WTC11 (cell line): ENCODE measurements around the gene UBE3C. TPM values are rescaled to one million over a fixed set of nuclear protein-coding genes. Genes with fewer than 3 reads are reported as not detected.

Experiments used
- ATAC-seq: fragments of 200-7000 bp; cut with Tn5 transposase; 2 replicates; pipeline ENCODE4 v1.10.0; 2021; ENCODE audit warnings: mild to moderate bottlenecking, moderate library complexity
- CTCF ChIA-PET: fragments of 300-600 bp; sonication (Branson Sonifier 250); formaldehyde crosslinking; loops from one replicate; lab custom pipeline; 2021; ENCODE audit warnings: antibody characterized with exemption; lab: Charles Lee
- POLR2A ChIA-PET: fragments of 350-600 bp; sonication (Branson Sonifier 250); formaldehyde crosslinking; loops from one replicate; lab custom pipeline; 2021; ENCODE audit warnings: antibody characterized with exemption; lab: Charles Lee
- DNase-seq: peaks from one replicate; pipeline ENCODE4 v3.0.0; 2021; ENCODE audit warnings: low spot score
- H3K27ac Mint-ChIP-seq: 2 replicates; pipeline ENCODE4 v1.8.0; 2021; ENCODE audit warnings: mixed read lengths
- H3K27me3 Mint-ChIP-seq: 2 replicates; pipeline ENCODE4 v1.8.0; 2021; ENCODE audit warnings: low read depth, mild to moderate bottlenecking, moderate library complexity, mixed read lengths
- H3K36me3 Mint-ChIP-seq: 2 replicates; pipeline ENCODE4 v1.8.0; 2021; ENCODE audit warnings: mixed read lengths
- H3K4me1 Mint-ChIP-seq: 2 replicates; pipeline ENCODE4 v1.8.0; 2022; ENCODE audit warnings: mixed read lengths
- H3K4me3 Mint-ChIP-seq: 2 replicates; pipeline ENCODE4 v1.8.0; 2021; ENCODE audit warnings: mild to moderate bottlenecking, moderate library complexity, mixed read lengths
- H3K9me3 Mint-ChIP-seq: 2 replicates; pipeline ENCODE4 v1.8.0; 2021; ENCODE audit warnings: mixed read lengths
- ARID4B ChIP-seq: sonication (generic); formaldehyde crosslinking; IDR thresholded peaks from 2 replicates; pipeline ENCODE4 v1.8.0; 2023; ENCODE audit warnings: missing genetic modification reagents, mild to moderate bottlenecking, borderline replicate concordance
- CREB1 ChIP-seq: sonication (generic); formaldehyde crosslinking; IDR thresholded peaks from 2 replicates; pipeline ENCODE4 v1.8.0; 2023; ENCODE audit warnings: mild to moderate bottlenecking, missing genetic modification reagents
- GABPB1 ChIP-seq: sonication (generic); formaldehyde crosslinking; IDR thresholded peaks from 2 replicates; pipeline ENCODE4 v1.8.1; 2023; ENCODE audit warnings: mild to moderate bottlenecking, missing genetic modification reagents
- IRF2 ChIP-seq: sonication (generic); formaldehyde crosslinking; IDR thresholded peaks from 2 replicates; pipeline ENCODE4 v1.8.0; 2022; ENCODE audit warnings: low read depth, missing genetic modification reagents, borderline replicate concordance
- JAZF1 ChIP-seq: fragments of 250-450 bp; sonication (Bioruptor Pico); IDR thresholded peaks from 2 replicates; pipeline ENCODE4 v1.9.0; 2021; ENCODE audit warnings: moderate library complexity, mild to moderate bottlenecking, inconsistent platforms
- MXD4 ChIP-seq: fragments of 250-450 bp; sonication (Bioruptor Pico); IDR thresholded peaks from 2 replicates; pipeline ENCODE4 v1.8.0; 2021; ENCODE audit warnings: mild to moderate bottlenecking, moderate library complexity, borderline replicate concordance
- MYBL2 ChIP-seq: sonication (generic); formaldehyde crosslinking; IDR thresholded peaks from 2 replicates; pipeline ENCODE4 v1.8.1; 2023; ENCODE audit warnings: mild to moderate bottlenecking, moderate library complexity, missing genetic modification reagents
- NR3C1 ChIP-seq: sonication (generic); formaldehyde crosslinking; conservative IDR thresholded peaks from 2 replicates; pipeline ENCODE4 v1.8.1; 2023; ENCODE audit warnings: low read depth, mild to moderate bottlenecking, missing genetic modification reagents
- PRDM15 ChIP-seq: sonication (generic); formaldehyde crosslinking; IDR thresholded peaks from 2 replicates; pipeline ENCODE4 v1.8.0; 2022; ENCODE audit warnings: missing genetic modification reagents
- SMAD3 ChIP-seq: sonication (generic); formaldehyde crosslinking; IDR thresholded peaks from 2 replicates; pipeline ENCODE4 v1.8.0; 2022; ENCODE audit warnings: missing genetic modification reagents, mild to moderate bottlenecking, borderline replicate concordance
- ZBTB21 ChIP-seq: sonication (generic); formaldehyde crosslinking; IDR thresholded peaks from 2 replicates; pipeline ENCODE4 v1.8.1; 2023; ENCODE audit warnings: mild to moderate bottlenecking, missing genetic modification reagents, borderline replicate concordance
- ZNF219 ChIP-seq: sonication (generic); formaldehyde crosslinking; IDR thresholded peaks from 2 replicates; pipeline ENCODE4 v1.8.0; 2023; ENCODE audit warnings: missing genetic modification reagents, mild to moderate bottlenecking, borderline replicate concordance
- ZNF423 ChIP-seq: fragments of 250-450 bp; sonication (Bioruptor Pico); IDR thresholded peaks from 2 replicates; pipeline ENCODE4 v2.1.2; 2022; ENCODE audit warnings: mild to moderate bottlenecking, moderate library complexity
- total RNA-seq: library from RNA; stranded (reverse); gene quantifications from 3 replicates; pipeline ENCODE4 v1.2.3, GENCODE V29; 2021
- TF ChIP-seq, protein P1 (sequence below): sonication (generic); formaldehyde crosslinking; IDR thresholded peaks from 2 replicates; pipeline ENCODE4 v1.8.1; 2023; ENCODE audit warnings: mild to moderate bottlenecking, missing genetic modification reagents, borderline replicate concordance
- TF ChIP-seq, protein P2 (sequence below): sonication (generic); formaldehyde crosslinking; IDR thresholded peaks from 2 replicates; pipeline ENCODE4 v1.8.1; 2023; ENCODE audit warnings: mild to moderate bottlenecking, missing genetic modification reagents

Gene UBE3C
- total RNA-seq, 1 experiment from 2014 or later: 59.7 TPM

GRCh38 chr7:157149317-157149716 lies 10.6 kb downstream of the UBE3C start (continued):
- TF ChIP-seq, protein P1, sequence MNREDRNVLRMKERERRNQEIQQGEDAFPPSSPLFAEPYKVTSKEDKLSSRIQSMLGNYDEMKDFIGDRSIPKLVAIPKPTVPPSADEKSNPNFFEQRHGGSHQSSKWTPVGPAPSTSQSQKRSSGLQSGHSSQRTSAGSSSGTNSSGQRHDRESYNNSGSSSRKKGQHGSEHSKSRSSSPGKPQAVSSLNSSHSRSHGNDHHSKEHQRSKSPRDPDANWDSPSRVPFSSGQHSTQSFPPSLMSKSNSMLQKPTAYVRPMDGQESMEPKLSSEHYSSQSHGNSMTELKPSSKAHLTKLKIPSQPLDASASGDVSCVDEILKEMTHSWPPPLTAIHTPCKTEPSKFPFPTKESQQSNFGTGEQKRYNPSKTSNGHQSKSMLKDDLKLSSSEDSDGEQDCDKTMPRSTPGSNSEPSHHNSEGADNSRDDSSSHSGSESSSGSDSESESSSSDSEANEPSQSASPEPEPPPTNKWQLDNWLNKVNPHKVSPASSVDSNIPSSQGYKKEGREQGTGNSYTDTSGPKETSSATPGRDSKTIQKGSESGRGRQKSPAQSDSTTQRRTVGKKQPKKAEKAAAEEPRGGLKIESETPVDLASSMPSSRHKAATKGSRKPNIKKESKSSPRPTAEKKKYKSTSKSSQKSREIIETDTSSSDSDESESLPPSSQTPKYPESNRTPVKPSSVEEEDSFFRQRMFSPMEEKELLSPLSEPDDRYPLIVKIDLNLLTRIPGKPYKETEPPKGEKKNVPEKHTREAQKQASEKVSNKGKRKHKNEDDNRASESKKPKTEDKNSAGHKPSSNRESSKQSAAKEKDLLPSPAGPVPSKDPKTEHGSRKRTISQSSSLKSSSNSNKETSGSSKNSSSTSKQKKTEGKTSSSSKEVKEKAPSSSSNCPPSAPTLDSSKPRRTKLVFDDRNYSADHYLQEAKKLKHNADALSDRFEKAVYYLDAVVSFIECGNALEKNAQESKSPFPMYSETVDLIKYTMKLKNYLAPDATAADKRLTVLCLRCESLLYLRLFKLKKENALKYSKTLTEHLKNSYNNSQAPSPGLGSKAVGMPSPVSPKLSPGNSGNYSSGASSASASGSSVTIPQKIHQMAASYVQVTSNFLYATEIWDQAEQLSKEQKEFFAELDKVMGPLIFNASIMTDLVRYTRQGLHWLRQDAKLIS (CRISPR knock-in tag): no peak
- no peak for TF ChIP-seq SMAD3 (CRISPR knock-in tag)
- TF ChIP-seq MXD4 (CRISPR knock-in tag): no peak
- TF ChIP-seq ZBTB21: no peak
- no peak for TF ChIP-seq PRDM15
- no peak for TF ChIP-seq MYBL2 (CRISPR knock-in tag)
- no peak for TF ChIP-seq IRF2

- ATAC-seq (peak; percentile 88), DNase-seq (peak; percentile 40)
- ChIA-PET CTCF (interaction anchor here (0.5 kb wide), 1 partner anchor 180 kb away, joined by 3 read pairs; no protein-coding TSS in a partner anchor), POLR2A (no interaction called here)
- Mint-ChIP-seq H3K27ac (peak overlapping the region; percentile 79), H3K9me3 (no peaks in the 10 kb centered on the region), H3K4me3 (no peak overlapping the region), H3K27me3 (no peaks in the 10 kb centered on the region), H3K36me3 (no peaks in the 10 kb centered on the region; the same call in 1 of the 2 replicates), H3K4me1 (peaks cover 66% of the 10 kb centered on the region)
- 0 out of 2 replicates have a peak, but pooled peaks have one; percentile 12 for TF ChIP-seq ZNF423 (CRISPR knock-in tag)
- no peak for TF ChIP-seq IRF2
- TF ChIP-seq CREB1: no peak
- TF ChIP-seq GABPB1: peak; percentile 13; the same call in 1 of the 2 replicates
These were observed 12.2 kb downstream of the UBE3C start for GRCh38 chr7:157150882-157151281.

GRCh38 chr7:157151626-157152339 lies 13.1 kb downstream of the UBE3C start:
- Mint-ChIP-seq H3K36me3 (no peaks in the 10 kb centered on the region), H3K27ac (peak overlapping the region; percentile 28; the same call in 1 of the 2 replicates), H3K9me3 (no peaks in the 10 kb centered on the region), H3K4me1 (peaks cover 68% of the 10 kb centered on the region), H3K27me3 (no peaks in the 10 kb centered on the region), H3K4me3 (no peak overlapping the region)
- TF ChIP-seq, protein P2, sequence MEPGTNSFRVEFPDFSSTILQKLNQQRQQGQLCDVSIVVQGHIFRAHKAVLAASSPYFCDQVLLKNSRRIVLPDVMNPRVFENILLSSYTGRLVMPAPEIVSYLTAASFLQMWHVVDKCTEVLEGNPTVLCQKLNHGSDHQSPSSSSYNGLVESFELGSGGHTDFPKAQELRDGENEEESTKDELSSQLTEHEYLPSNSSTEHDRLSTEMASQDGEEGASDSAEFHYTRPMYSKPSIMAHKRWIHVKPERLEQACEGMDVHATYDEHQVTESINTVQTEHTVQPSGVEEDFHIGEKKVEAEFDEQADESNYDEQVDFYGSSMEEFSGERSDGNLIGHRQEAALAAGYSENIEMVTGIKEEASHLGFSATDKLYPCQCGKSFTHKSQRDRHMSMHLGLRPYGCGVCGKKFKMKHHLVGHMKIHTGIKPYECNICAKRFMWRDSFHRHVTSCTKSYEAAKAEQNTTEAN (CRISPR knock-in tag): no peak
- TF ChIP-seq NR3C1 (CRISPR knock-in tag): no peak
- no peak for TF ChIP-seq JAZF1 (CRISPR knock-in tag)
- no peak for TF ChIP-seq ZNF219
- TF ChIP-seq ARID4B: no peak
- ATAC-seq: no peak; the same call in 1 of the 2 replicates
- POLR2A ChIA-PET: no interaction called here
- CTCF ChIA-PET: no interaction called here
- DNase-seq: no peak
